ENCODE results near the gene COPE.

COPE gene

GRCh38 chr19:18862976-18863842, 56.0 kb downstream of the COPE start:
- TF ChIP-seq CTCF (IDR thresholded peaks at IDR 0.05; ENCODE audit: low read depth, low read length): no peak
- H3K4me3 ChIP-seq (ENCODE audit: low read depth, low read length): no peak overlapping the region

GRCh38 chr19:18861917-18862316, 57.3 kb downstream of the COPE start:
- no peak overlapping the region for H3K4me3 ChIP-seq (ENCODE audit: low read depth, low read length)
- no peak for TF ChIP-seq CTCF (IDR thresholded peaks at IDR 0.05; ENCODE audit: low read depth, low read length)

DNA sequence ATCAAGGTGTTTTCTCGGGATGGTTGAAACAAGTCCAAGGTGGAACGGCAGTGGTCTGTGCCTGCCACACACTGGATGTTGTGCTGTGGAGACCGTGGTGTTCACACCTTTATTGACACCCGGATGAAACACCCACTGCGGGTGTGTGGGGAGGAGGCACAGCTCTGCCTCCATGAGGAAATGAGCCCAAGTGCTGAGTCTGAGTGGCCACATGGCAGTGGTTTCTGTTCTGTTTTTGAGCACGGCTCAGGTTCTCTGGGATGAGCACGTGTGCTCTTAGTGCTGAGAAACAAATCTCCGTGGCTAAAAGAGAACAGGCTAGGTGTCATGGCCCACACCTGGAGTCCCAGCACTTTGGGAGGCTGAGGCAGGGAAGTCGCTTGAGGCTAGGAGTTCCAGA, 58.0 kb downstream of the COPE start:
- H3K4me3 ChIP-seq (ENCODE audit: low read depth, low read length): no peak overlapping the region
- no peak for TF ChIP-seq CTCF (IDR thresholded peaks at IDR 0.05; ENCODE audit: low read depth, low read length)

DNA sequence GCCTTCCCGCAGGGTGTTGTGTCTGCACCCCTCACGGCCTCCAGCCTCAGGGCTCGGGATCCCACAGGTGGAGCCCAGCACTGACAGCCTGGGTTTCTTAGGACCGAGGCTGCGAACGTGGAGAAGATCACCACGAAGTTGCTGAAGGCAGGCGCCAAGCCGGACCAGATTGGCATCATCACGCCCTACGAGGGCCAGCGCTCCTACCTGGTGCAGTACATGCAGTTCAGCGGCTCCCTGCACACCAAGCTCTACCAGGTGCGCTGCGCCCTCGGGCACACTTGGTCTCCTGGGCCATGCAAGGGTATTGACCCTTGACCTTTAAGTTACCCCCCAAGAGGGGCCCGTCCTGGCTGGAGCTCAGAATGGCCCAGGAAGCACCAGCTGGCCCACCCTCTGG, 58.5 kb downstream of the COPE start:
- H3K4me3 ChIP-seq (ENCODE audit: low read depth, low read length): no peak overlapping the region
- no peak for TF ChIP-seq CTCF (IDR thresholded peaks at IDR 0.05; ENCODE audit: low read depth, low read length)

- TF ChIP-seq CTCF (IDR thresholded peaks at IDR 0.05; ENCODE audit: low read depth, low read length): no peak
- H3K4me3 ChIP-seq (ENCODE audit: low read depth, low read length): no peak overlapping the region
Measured at GRCh38 chr19:18860302-18860700, 58.9 kb downstream of the COPE start.

- TF ChIP-seq CTCF (IDR thresholded peaks at IDR 0.05; ENCODE audit: low read depth, low read length): no peak
- no peak overlapping the region for H3K4me3 ChIP-seq (ENCODE audit: low read depth, low read length)
Measured at GRCh38 chr19:18859676-18860301, 59.4 kb downstream of the COPE start.

All from WI38 (cell line).